CD14-positive monocyte (primary cell): ENCODE data around the gene KRTAP4-11. TPM values are rescaled to one million over a fixed set of nuclear protein-coding genes. Genes with fewer than 3 reads are reported as not detected.

ENCODE experiments used
- DNase-seq, 3 donors: peaks; one replicate each; pipeline ENCODE4 v3.0.0-alpha.2; 2011 to 2022
- H2AFZ ChIP-seq: 2 replicates; pipeline ENCODE4 v1.6.0; 2012; ENCODE audit warnings: mild to moderate bottlenecking, low read depth, low read length, inconsistent platforms; ENCODE audit not compliant: insufficient read depth, poor library complexity, severe bottlenecking
- H3K27ac ChIP-seq, 2 donors: 1 replicate in 1 of 2; 2 replicates in 1 of 2; pipeline ENCODE4 v1.5.1; 2012 to 2013; ENCODE audit warnings: low read length in 2 of 2, control low read depth in 1 of 2, inconsistent platforms in 1 of 2, low read depth in 1 of 2, mild to moderate bottlenecking in 1 of 2
- H3K27me3 ChIP-seq, 2 donors: one replicate each; pipeline versions ENCODE4 v1.6.0 to v1.6.1; 2011 to 2013; ENCODE audit warnings: low read length in 2 of 2; ENCODE audit not compliant: control insufficient read depth in 2 of 2, insufficient read depth in 2 of 2
- H3K36me3 ChIP-seq, 2 donors: replicated peaks in 1 of 2; 1 replicate in 1 of 2; 2 replicates in 1 of 2; pipeline versions ENCODE4 v1.5.1 to v1.6.1; 2012 to 2013; ENCODE audit warnings: low read length in 2 of 2, control low read depth in 1 of 2, inconsistent platforms in 1 of 2, mild to moderate bottlenecking in 1 of 2; ENCODE audit not compliant: insufficient read depth in 2 of 2, control insufficient read depth in 1 of 2
- H3K4me1 ChIP-seq, 2 donors: 1 replicate in 1 of 2; 2 replicates in 1 of 2; pipeline versions ENCODE4 v1.5.1 to v1.6.1; 2012 to 2013; ENCODE audit warnings: low read length in 2 of 2, control low read depth in 1 of 2, inconsistent platforms in 1 of 2, mild to moderate bottlenecking in 1 of 2, moderate library complexity in 1 of 2; ENCODE audit not compliant: insufficient read depth in 2 of 2, control insufficient read depth in 1 of 2
- H3K4me2 ChIP-seq: replicated peaks from 2 replicates; pipeline ENCODE3; 2012; ENCODE audit warnings: low read length, moderate library complexity, mild to moderate bottlenecking; ENCODE audit not compliant: poor library complexity, severe bottlenecking; ENCODE audit errors: extremely low read depth
- H3K4me3 ChIP-seq, 3 experiments: fragments of 200-600 bp in 1 of 3; sonication (generic) in 1 of 3; replicated peaks in 1 of 3; 1 replicate in 2 of 3; 2 replicates in 1 of 3; pipeline ENCODE4 v1.5.1; 2011 to 2013; ENCODE audit warnings: low read length in 3 of 3, mild to moderate bottlenecking in 3 of 3, control low read depth in 2 of 3, low read depth in 2 of 3, inconsistent platforms in 1 of 3, moderate library complexity in 1 of 3
- H3K79me2 ChIP-seq: 2 replicates; pipeline ENCODE4 v1.6.0; 2012; ENCODE audit warnings: mild to moderate bottlenecking, control low read depth, inconsistent platforms, low read length, moderate library complexity; ENCODE audit not compliant: insufficient read depth
- H3K9ac ChIP-seq: 2 replicates; pipeline ENCODE4 v1.6.0; 2017; ENCODE audit warnings: low read length, mild to moderate bottlenecking; ENCODE audit not compliant: insufficient read depth, poor library complexity, severe bottlenecking
- H3K9me3 ChIP-seq, 2 donors: replicated peaks in 1 of 2; 1 replicate in 1 of 2; 2 replicates in 1 of 2; pipeline versions ENCODE4 v1.5.1 to v1.6.1; 2012 to 2013; ENCODE audit warnings: low read length in 2 of 2, control low read depth in 1 of 2; ENCODE audit not compliant: control insufficient read depth in 1 of 2, insufficient read depth in 1 of 2
- H4K20me1 ChIP-seq: 2 replicates; pipeline ENCODE4 v1.6.0; 2012; ENCODE audit warnings: mild to moderate bottlenecking, low read length, control low read depth, moderate library complexity; ENCODE audit not compliant: insufficient read depth
- H3K27ac Mint-ChIP-seq, 7 donors: one replicate each; pipeline ENCODE4 v1.8.0; 2020; ENCODE audit warnings: mild to moderate bottlenecking in 7 of 7, mixed read lengths in 7 of 7, moderate library complexity in 6 of 7, inconsistent platforms in 2 of 7
- H3K27me3 Mint-ChIP-seq, 3 donors: one replicate each; pipeline ENCODE4 v1.8.0; 2021 to 2022; ENCODE audit warnings: low read depth in 3 of 3, mild to moderate bottlenecking in 3 of 3, mixed read lengths in 3 of 3, moderate library complexity in 3 of 3, inconsistent platforms in 1 of 3
- H3K36me3 Mint-ChIP-seq, 2 donors: one replicate each; pipeline ENCODE4 v1.8.0; 2020; ENCODE audit warnings: mixed read lengths in 2 of 2, inconsistent platforms in 1 of 2, mild to moderate bottlenecking in 1 of 2
- H3K4me1 Mint-ChIP-seq: one replicate; pipeline ENCODE4 v1.8.0; 2020; ENCODE audit warnings: mild to moderate bottlenecking, mixed read lengths
- H3K4me3 Mint-ChIP-seq, 2 donors: one replicate each; pipeline ENCODE4 v1.8.0; 2020; ENCODE audit warnings: mild to moderate bottlenecking in 2 of 2, mixed read lengths in 2 of 2, moderate library complexity in 1 of 2
- H3K9me3 Mint-ChIP-seq, 7 donors: one replicate each; pipeline ENCODE4 v1.8.0; 2020 to 2022; ENCODE audit warnings: mixed read lengths in 7 of 7, mild to moderate bottlenecking in 6 of 7, moderate library complexity in 6 of 7, inconsistent platforms in 2 of 7
- WGBS: methylation state at CpG from one replicate; pipeline ENCODE4 v1.1.5; 2013; ENCODE audit warnings: missing lambda C conversion rate; ENCODE audit not compliant: insufficient coverage; 5-methylcytosine and 5-hydroxymethylcytosine counted together
- intact Hi-C, 2 donors: fragments of 100-400 bp; cut with micrococcal nuclease; formaldehyde crosslinking; loops; one replicate each; pipeline versions ENCODE4 v1.15.0 to v1.15.1; 2023
- polyA plus RNA-seq, 3 donors: library from polyadenylated mRNA; depleted of rRNA in 1 of 3; unstranded in 2 of 3; stranded (reverse) in 1 of 3; fragments of 300-500 nt in 2 of 3; fragments of >200 nt in 1 of 3; fragmentation: Illumina TruSeq in 2 of 3; gene quantifications; 1 replicate in 2 of 3; 2 replicates in 1 of 3; pipeline ENCODE4 v1.2.3, GENCODE V29; 2012 to 2021
- TF ChIP-seq, protein P1 (sequence below): fragments of 200-600 bp; IDR thresholded peaks from one replicate; pipeline ENCODE4 v1.8.0; 2022; ENCODE audit warnings: antibody characterized with exemption, mild to moderate bottlenecking

Gene KRTAP4-11
- polyA plus RNA-seq, 3 donors, result not detected

GRCh38 chr17:41118721-41119120 is 548 bp upstream of the KRTAP4-11 start:
- Histone ChIP-seq H3K36me3 (no peaks in the 10 kb centered on the region), H2AFZ (no peak overlapping the region), H3K9ac (no peak overlapping the region), H3K79me2 (no peaks in the 10 kb centered on the region), H3K27me3 (no peaks in the 10 kb centered on the region), H3K9me3 (no peaks in the 10 kb centered on the region), H3K27ac (no peak overlapping the region), H4K20me1 (no peaks in the 10 kb centered on the region), H3K4me3 (no peak overlapping the region), H3K4me1 (peaks cover 14 to 21% of the 10 kb centered on the region in 2 donors), H3K4me2 (no peak overlapping the region)
- no peaks in the 10 kb centered on the region for H3K36me3 Mint-ChIP-seq
- peaks cover 0 to 4% (median 0%) of the 10 kb centered on the region in 3 donors for H3K27me3 Mint-ChIP-seq
- no peak for DNase-seq
- H3K9me3 Mint-ChIP-seq, result peaks cover 0 to 8% (median 0%) of the 10 kb centered on the region in 7 donors
- intact Hi-C loops, result no loop called here
- H3K4me3 Mint-ChIP-seq, result no peak overlapping the region
- TF ChIP-seq, protein P1, sequence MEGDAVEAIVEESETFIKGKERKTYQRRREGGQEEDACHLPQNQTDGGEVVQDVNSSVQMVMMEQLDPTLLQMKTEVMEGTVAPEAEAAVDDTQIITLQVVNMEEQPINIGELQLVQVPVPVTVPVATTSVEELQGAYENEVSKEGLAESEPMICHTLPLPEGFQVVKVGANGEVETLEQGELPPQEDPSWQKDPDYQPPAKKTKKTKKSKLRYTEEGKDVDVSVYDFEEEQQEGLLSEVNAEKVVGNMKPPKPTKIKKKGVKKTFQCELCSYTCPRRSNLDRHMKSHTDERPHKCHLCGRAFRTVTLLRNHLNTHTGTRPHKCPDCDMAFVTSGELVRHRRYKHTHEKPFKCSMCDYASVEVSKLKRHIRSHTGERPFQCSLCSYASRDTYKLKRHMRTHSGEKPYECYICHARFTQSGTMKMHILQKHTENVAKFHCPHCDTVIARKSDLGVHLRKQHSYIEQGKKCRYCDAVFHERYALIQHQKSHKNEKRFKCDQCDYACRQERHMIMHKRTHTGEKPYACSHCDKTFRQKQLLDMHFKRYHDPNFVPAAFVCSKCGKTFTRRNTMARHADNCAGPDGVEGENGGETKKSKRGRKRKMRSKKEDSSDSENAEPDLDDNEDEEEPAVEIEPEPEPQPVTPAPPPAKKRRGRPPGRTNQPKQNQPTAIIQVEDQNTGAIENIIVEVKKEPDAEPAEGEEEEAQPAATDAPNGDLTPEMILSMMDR, result no peak
- H3K27ac Mint-ChIP-seq, result no peak overlapping the region
- peaks cover 24% of the 10 kb centered on the region for H3K4me1 Mint-ChIP-seq
- 100% methylated on average over 1 of the region's 4 CpGs for WGBS

DNA sequence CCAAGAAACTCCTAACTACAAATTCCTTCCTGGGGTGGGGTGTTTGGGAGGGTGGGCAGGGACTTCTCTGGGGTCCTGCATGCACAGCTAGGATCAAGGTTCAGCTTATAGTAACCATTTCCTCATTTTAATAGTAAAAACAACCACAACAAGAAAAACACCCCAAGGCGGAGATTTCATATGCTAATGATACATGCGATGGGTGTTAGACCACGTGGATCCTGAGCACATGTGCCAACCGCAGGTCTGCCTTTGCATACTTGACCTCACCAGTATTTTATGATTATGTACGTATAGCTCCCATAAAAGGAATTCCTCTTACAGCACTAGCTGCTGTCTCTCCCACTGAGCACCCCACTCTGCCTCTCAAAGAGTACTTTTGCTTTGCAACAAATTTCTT is 1.9 kb downstream of the KRTAP4-11 start:
- no peak overlapping the region for H3K27ac Mint-ChIP-seq
- WGBS, result no CpG with 5 or more reads among the region's 5 CpGs
- H3K79me2 ChIP-seq, result no peaks in the 10 kb centered on the region
- H3K4me1 Mint-ChIP-seq, result peaks cover 24% of the 10 kb centered on the region
- no peak overlapping the region for H2AFZ ChIP-seq
- H3K4me3 ChIP-seq, result no peak overlapping the region
- H3K9ac ChIP-seq, result no peak overlapping the region
- DNase-seq, result peak; percentile 10 to 54 (median 19)
- H3K27ac ChIP-seq, result no peak overlapping the region
- no peaks in the 10 kb centered on the region for H3K27me3 ChIP-seq
- H3K4me3 Mint-ChIP-seq, result peak overlapping the region in 1 of 2 donors; percentile 67
- intact Hi-C loops, result no loop called here
- no peak overlapping the region for H3K4me2 ChIP-seq
- H3K36me3 Mint-ChIP-seq, result no peaks in the 10 kb centered on the region
- H3K36me3 ChIP-seq, result no peaks in the 10 kb centered on the region
- peaks cover 0 to 4% (median 0%) of the 10 kb centered on the region in 3 donors for H3K27me3 Mint-ChIP-seq
- TF ChIP-seq, protein P1, result no peak
- no peaks in the 10 kb centered on the region for H4K20me1 ChIP-seq
- peaks cover 0 to 10% (median 3%) of the 10 kb centered on the region in 7 donors for H3K9me3 Mint-ChIP-seq
- peaks cover 14 to 21% of the 10 kb centered on the region in 2 donors for H3K4me1 ChIP-seq
- no peaks in the 10 kb centered on the region for H3K9me3 ChIP-seq
